ENCODE measurements around the gene TRNP1.
A peak's percentile ranks its signal among the peaks of the same experiment; 100 is the strongest.
"Not testable (repeated sequence)": the region's sequence is repeated elsewhere in the genome, so short reads cannot be mapped to it uniquely, and the experiment has no call there.

The TRNP1 gene

GRCh38 chr1:26976621-26977510 is 16.6 kb upstream of the TRNP1 start:
- ATAC-seq: no peak

- ATAC-seq: no peak
Observed at GRCh38 chr1:26978901-26979300, 14.6 kb upstream of the TRNP1 start.

GRCh38 chr1:26981146-26981846 is 12.2 kb upstream of the TRNP1 start:
- ATAC-seq: no peak

GRCh38 chr1:26983863-26984262 is 9.6 kb upstream of the TRNP1 start:
- no peak for ATAC-seq

GRCh38 chr1:26984291-26984690 is 9.2 kb upstream of the TRNP1 start:
- ATAC-seq: no peak

- no peak for ATAC-seq
Observed at GRCh38 chr1:26986658-26987057, 6.8 kb upstream of the TRNP1 start.

GRCh38 chr1:26989403-26990109 is 3.9 kb upstream of the TRNP1 start:
- ATAC-seq: not testable (repeated sequence)

GRCh38 chr1:26991310-26992116 is 2.0 kb upstream of the TRNP1 start:
- peak; percentile 33 to 44 for ATAC-seq

GRCh38 chr1:26994020-26994786 is 711 bp downstream of the TRNP1 start:
- ATAC-seq: peak; percentile 27 to 39

- ATAC-seq: no peak
Observed at GRCh38 chr1:26994787-26995517, 1.5 kb downstream of the TRNP1 start.

- no peak for ATAC-seq
Observed at GRCh38 chr1:26996024-26996423, 2.5 kb downstream of the TRNP1 start.

GRCh38 chr1:26996665-26997064 is 3.2 kb downstream of the TRNP1 start:
- ATAC-seq: no peak

GRCh38 chr1:26998429-26999300 is 5.2 kb downstream of the TRNP1 start:
- no peak for ATAC-seq

- no peak for ATAC-seq
Observed at GRCh38 chr1:26999440-26999987, 6.0 kb downstream of the TRNP1 start.

GRCh38 chr1:27000090-27000816 is 6.8 kb downstream of the TRNP1 start:
- no peak for ATAC-seq

- ATAC-seq: no peak
Observed at GRCh38 chr1:27000817-27001460, 7.4 kb downstream of the TRNP1 start.

GRCh38 chr1:27001570-27002360 is 8.3 kb downstream of the TRNP1 start:
- ATAC-seq: peak in 1 of 2 donors; percentile 12
